ENCODE data around the gene KRTAP4-3.

- TF ChIP-seq POLR2A (IDR thresholded peaks at IDR 0.05; ENCODE audit: low read length) = no peak
- TF ChIP-seq GATA1 (IDR thresholded peaks at IDR 0.05; ENCODE audit: low read depth, low read length) = no peak
These were observed 41.6 kb downstream of the KRTAP4-3 start for GRCh38 chr17:41126412-41126811.
